ENCODE data around the gene SCP2.
"Not testable (repeated sequence)": the region's sequence is repeated elsewhere in the genome, so short reads cannot be mapped to it uniquely, and the experiment has no call there.

Gene SCP2

DNA sequence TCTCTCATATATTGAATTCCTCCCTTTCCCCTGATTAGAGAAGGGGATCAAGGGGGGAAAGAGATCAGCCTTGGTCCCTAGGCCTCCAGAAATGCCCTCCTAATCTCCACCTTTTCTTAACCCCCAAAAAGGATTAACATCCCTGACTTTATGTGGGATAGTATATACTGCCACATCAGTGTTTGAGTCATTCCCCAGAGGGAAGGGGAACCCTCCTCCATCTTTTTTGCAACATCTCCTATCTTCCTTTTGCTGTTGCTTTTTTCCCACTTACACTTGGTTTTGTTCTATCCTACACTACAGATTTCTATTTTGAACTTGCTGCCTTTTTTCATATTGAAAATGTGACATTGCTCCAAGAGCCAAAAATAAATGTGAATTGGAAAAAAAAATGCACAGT is 69.6 kb downstream of the SCP2 start:
- TF ChIP-seq, protein P1, sequence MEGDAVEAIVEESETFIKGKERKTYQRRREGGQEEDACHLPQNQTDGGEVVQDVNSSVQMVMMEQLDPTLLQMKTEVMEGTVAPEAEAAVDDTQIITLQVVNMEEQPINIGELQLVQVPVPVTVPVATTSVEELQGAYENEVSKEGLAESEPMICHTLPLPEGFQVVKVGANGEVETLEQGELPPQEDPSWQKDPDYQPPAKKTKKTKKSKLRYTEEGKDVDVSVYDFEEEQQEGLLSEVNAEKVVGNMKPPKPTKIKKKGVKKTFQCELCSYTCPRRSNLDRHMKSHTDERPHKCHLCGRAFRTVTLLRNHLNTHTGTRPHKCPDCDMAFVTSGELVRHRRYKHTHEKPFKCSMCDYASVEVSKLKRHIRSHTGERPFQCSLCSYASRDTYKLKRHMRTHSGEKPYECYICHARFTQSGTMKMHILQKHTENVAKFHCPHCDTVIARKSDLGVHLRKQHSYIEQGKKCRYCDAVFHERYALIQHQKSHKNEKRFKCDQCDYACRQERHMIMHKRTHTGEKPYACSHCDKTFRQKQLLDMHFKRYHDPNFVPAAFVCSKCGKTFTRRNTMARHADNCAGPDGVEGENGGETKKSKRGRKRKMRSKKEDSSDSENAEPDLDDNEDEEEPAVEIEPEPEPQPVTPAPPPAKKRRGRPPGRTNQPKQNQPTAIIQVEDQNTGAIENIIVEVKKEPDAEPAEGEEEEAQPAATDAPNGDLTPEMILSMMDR (IDR thresholded peaks at IDR 0.05) = no peak
- DNase-seq (ENCODE audit: low spot score) = no peak
- Histone ChIP-seq H3K4me3 (no peak overlapping the region), H3K27ac (no peak overlapping the region)

DNA sequence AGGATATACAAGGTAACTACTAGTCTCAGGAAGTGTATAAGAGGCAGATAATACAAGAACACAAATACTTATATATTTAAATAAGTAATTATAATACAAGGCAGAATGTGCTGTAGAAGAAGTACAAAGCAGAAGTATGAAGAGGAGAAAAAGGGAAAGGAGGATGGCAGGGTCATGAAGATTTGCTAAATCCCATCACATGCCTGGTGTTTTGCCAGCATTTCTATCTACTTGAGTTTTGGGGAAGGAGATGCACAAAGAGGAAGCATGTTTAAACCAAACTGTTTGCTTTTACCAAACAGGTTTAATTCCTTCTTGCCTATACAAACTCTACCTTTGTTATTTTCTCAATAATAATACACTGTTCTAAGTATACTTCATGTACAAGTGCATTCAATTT is 74.1 kb downstream of the SCP2 start:
- no peak for DNase-seq (ENCODE audit: low spot score)
- Histone ChIP-seq H3K27ac (no peak overlapping the region), H3K4me3 (no peak overlapping the region)
- TF ChIP-seq, protein P1 (IDR thresholded peaks at IDR 0.05) = no peak

DNA sequence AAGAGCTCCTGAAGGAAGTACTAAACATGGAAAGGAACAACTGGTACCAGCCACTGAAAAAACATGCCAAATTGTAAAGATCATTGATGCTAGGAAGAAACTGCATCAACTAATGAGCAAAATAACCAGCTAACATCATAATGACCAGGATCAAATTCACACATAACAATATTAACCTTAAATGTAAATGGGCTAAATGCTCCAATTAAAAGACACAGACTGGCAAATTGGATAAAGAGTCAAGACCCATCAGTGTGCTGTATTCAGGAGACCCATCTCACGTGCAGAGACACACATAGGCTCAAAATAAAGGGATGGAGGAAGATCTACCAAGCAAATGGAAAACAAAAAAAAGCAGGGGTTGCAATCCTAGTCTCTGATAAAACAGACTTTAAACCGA is 79.5 kb downstream of the SCP2 start:
- H3K27ac ChIP-seq; DNase-seq (ENCODE audit: low spot score); H3K4me3 ChIP-seq: not testable (repeated sequence)

DNA sequence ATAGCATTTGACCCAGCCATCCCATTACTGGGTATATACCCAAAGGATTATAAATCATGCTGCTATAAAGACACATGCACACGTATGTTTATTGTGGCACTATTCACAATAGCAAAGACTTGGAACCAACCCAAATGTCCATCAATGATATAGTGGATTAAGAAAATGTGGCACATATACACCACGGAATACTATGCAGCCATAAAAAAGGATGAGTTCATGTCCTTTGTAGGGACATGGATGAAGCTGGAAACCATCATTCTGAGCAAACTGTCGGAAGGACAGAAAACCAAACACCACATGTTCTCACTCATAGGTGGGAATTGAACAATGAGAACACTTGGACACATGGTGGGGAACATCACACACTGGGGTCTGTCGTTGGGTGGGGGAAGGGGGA is 83.2 kb downstream of the SCP2 start:
- not testable (repeated sequence) for H3K27ac ChIP-seq; DNase-seq (ENCODE audit: low spot score); H3K4me3 ChIP-seq

DNA sequence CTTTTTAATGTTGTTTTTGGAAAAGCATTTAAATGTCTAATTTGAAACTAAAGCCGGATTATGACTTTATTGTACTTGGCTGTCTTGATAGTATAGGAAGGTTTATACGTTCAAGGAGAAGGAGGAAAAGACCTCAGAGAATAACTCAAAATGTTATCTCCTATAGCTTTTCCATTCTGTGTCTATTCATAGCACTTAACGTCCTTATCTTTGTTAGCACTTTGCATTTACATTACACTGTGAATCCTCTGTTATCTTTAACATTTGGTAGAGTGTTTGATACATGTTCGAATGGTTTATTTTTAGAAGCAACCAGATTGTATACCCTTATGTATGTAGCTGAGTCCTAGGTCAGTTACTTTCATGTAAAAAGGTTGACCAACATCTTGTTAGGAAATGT is 84.1 kb downstream of the SCP2 start:
- no peak overlapping the region for H3K27ac ChIP-seq
- TF ChIP-seq, protein P1 (IDR thresholded peaks at IDR 0.05) = no peak
- H3K4me3 ChIP-seq = no peak overlapping the region
- DNase-seq (ENCODE audit: low spot score) = no peak

DNA sequence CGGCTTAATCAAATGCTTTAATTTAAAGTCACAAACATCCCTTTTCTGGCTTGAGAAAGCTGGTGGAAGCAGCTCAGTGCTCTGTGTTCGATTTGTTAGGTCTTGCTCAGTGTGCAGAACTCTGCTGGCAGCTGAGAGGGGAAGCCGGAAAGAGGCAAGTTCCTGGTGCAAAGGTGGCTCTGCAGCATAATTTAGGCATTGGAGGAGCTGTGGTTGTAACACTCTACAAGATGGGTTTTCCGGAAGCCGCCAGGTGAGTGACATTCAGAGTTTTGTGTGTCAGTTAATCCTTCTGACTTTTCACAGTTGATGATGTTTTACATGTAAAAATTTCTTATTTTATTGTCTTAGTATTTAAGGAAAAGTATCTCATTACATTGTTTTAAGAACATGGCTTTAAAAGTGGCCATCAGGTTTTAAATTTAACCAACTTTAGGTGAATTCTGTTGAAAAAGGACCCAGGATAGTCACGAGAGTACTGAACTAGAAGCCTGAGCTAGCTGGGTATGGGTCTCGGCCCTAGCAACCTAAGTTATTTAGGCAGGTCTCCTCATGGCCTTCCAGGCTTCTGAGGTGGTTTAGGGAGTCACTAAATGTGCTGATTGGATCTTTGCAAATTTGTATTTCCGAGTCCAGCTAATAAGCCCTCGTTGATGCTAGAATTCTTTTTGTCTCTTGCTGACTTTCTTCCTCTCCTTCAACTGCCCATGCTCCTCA is 87.9 kb downstream of the SCP2 start:
- peak; percentile 78 for DNase-seq (ENCODE audit: low spot score)
- H3K4me3 ChIP-seq = peak overlapping the region; percentile 72
- H3K27ac ChIP-seq = peak overlapping the region in 1 of 2 donors; percentile 5
- TF ChIP-seq, protein P1 (IDR thresholded peaks at IDR 0.05) = no peak

DNA sequence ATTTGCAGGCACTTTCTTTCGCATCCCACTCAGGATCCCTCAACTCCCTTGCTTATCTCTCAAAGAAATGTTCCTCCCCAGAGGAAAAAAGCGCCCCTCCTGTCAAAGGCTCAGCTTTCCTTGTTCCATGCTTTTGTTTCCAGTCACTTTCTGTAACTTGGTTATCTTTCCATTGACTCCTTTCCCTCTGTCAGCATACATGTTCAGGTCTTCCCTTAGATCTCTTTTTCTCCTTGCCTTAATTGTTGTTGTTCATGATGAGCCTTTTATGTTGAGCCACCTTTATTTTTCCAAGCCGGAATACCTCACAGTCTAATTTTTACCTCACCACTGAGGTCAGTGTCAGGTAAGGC is 88.4 kb downstream of the SCP2 start:
- Histone ChIP-seq H3K4me3 (peak overlapping the region; percentile 72), H3K27ac (no peak overlapping the region)
- TF ChIP-seq, protein P1 (IDR thresholded peaks at IDR 0.05) = no peak
- no peak for DNase-seq (ENCODE audit: low spot score)

DNA sequence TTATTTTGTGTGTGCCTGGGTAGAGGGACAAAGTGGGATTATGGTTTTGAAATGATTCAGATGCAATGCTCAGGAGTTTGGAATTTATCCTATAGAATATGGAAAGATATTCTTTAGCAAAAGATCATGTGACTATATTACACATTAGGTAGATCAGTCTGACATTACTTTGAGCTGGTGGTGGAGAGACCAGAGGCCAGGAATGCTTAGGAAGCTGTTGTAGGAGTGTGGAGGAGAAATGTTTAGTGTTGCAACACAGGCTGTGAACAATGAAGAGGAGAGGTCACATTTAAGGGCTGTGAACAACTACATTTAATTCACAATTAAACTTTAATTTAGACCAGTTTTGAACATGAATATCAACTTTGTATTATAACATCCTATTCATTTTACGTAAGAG is 89.6 kb downstream of the SCP2 start:
- H3K27ac ChIP-seq = no peak overlapping the region
- no peak for DNase-seq (ENCODE audit: low spot score)
- TF ChIP-seq, protein P1 (IDR thresholded peaks at IDR 0.05) = no peak
- no peak overlapping the region for H3K4me3 ChIP-seq
